Bronchial epithelial cell (primary cell): Measurements from ENCODE around the gene TDG. TPM values are rescaled to one million over a fixed set of nuclear protein-coding genes. Genes with fewer than 3 reads are reported as not detected.
"Not testable (repeated sequence)": the region's sequence is repeated elsewhere in the genome, so short reads cannot be mapped to it uniquely, and the experiment has no call there.

Experiments used
- DNase-seq: peaks from one replicate; pipeline ENCODE4 v3.0.0-alpha.2; 2010; ENCODE audit warnings: low read depth
- FAIRE-seq: peaks from 2 replicates; lab custom pipeline; 2011; peaks lifted over from hg19 to GRCh38; lab: Jason Lieb, UNC
- H3K27me3 ChIP-seq: 2 replicates; pipeline ENCODE4 v1.5.1; 2011; ENCODE audit warnings: low read length; ENCODE audit not compliant: control insufficient read depth, insufficient read depth
- H3K36me3 ChIP-seq: 2 replicates; pipeline ENCODE4 v1.5.1; 2011; ENCODE audit warnings: low read length; ENCODE audit not compliant: control insufficient read depth, insufficient read depth
- H3K4me3 ChIP-seq: 2 replicates; pipeline ENCODE4 v1.5.1; 2011; ENCODE audit warnings: mild to moderate bottlenecking, low read depth, low read length, control low read depth
- total RNA-seq: library from RNA; depleted of rRNA; stranded (reverse); fragments of >200 nt; gene quantifications from 2 replicates; pipeline ENCODE4 v1.2.1, GENCODE V29; 2014
- TF ChIP-seq, protein P1 (sequence below): IDR thresholded peaks from 2 replicates; pipeline ENCODE4 v1.5.1; 2011; ENCODE audit warnings: mild to moderate bottlenecking, moderate library complexity, low read length, control low read depth, inconsistent platforms; ENCODE audit not compliant: insufficient read depth, severe bottlenecking

The TDG gene
- total RNA-seq, 1 donor from 2014 or later: 25.5 TPM

DNA sequence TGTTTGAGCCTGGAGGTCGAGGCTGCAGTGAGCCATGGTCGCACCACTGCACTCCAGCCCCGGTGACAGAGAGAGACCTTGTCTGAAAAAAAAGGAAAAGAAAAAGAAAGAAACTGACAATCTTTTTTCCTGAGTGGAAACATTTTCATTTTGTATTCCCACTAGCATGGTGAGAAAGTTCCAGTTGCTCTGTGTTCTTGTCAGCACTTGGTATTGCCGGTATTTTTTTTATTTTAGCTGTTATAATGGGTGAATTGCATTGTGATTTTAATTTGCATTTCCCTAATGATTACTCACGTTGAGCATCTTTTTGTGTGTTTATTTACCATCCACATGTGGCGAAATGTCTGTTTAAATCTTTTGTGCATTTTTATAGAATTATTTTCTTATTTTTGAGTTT, 58.7 kb downstream of the TDG start:
- no peak for FAIRE-seq
- Histone ChIP-seq H3K36me3 (no peaks in the 10 kb centered on the region), H3K4me3 (no peak overlapping the region), H3K27me3 (no peaks in the 10 kb centered on the region)
- TF ChIP-seq, protein P1, sequence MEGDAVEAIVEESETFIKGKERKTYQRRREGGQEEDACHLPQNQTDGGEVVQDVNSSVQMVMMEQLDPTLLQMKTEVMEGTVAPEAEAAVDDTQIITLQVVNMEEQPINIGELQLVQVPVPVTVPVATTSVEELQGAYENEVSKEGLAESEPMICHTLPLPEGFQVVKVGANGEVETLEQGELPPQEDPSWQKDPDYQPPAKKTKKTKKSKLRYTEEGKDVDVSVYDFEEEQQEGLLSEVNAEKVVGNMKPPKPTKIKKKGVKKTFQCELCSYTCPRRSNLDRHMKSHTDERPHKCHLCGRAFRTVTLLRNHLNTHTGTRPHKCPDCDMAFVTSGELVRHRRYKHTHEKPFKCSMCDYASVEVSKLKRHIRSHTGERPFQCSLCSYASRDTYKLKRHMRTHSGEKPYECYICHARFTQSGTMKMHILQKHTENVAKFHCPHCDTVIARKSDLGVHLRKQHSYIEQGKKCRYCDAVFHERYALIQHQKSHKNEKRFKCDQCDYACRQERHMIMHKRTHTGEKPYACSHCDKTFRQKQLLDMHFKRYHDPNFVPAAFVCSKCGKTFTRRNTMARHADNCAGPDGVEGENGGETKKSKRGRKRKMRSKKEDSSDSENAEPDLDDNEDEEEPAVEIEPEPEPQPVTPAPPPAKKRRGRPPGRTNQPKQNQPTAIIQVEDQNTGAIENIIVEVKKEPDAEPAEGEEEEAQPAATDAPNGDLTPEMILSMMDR: no peak
- DNase-seq: no peak

DNA sequence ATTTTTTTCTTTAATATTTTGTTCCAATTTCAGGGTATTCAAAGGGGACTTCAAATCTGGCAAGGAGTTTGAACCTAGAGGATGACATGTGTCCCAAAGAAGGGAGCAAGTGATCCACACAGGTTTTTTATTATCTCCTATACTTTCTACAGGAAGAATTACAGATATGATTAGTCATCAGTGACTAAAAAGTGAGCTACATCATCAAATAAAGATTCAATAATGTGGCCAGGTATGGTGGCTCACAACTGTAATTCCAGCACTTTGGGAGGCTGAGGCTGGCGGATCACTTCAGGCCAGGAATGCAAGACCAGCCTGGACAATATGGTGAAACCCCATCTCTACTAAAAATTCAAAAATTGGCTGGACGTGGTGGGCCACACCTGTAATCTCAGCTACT, 60.1 kb downstream of the TDG start:
- FAIRE-seq (no peak), DNase-seq (peak; percentile 72)
- no peak overlapping the region for H3K4me3 ChIP-seq
- H3K27me3 ChIP-seq: no peaks in the 10 kb centered on the region
- no peaks in the 10 kb centered on the region for H3K36me3 ChIP-seq
- TF ChIP-seq, protein P1: no peak

DNA sequence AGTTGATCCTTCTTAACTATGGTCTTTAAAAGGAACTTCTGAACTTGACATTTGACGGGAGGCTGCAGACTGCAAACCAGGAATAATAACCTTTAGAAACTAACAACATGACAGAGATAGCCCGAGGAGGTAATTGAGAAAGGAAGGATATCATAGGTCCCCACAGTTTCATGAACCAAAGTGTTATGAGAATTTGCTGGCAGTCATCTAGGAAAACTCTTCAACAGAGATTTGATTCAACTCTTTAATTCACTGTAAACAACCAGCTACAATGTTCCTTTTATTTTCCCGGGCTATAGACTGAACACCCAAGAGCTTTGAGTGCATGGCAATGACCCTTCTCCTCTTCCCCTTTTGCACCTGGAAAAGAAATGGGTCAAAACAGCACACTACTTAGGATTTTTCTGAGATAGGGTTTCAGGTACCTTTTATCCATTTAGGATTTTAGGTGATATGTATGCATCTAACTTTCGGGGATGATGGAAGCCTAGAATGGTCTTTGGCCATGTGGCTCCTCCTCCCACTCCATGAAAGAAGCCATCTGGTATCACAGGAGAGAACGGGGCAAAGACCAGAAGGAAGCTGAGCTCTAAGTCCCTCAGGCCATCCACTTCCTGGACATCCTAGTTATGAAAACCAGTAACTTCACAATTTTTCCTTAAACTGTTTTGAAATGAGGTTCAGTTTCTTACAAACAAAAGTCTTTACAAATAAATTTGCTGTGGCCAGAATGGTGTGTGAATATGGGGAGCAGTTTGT, 61.3 kb downstream of the TDG start:
- H3K27me3 ChIP-seq: no peaks in the 10 kb centered on the region
- TF ChIP-seq, protein P1: no peak
- no peaks in the 10 kb centered on the region for H3K36me3 ChIP-seq
- no peak overlapping the region for H3K4me3 ChIP-seq
- FAIRE-seq (no peak), DNase-seq (no peak)

DNA sequence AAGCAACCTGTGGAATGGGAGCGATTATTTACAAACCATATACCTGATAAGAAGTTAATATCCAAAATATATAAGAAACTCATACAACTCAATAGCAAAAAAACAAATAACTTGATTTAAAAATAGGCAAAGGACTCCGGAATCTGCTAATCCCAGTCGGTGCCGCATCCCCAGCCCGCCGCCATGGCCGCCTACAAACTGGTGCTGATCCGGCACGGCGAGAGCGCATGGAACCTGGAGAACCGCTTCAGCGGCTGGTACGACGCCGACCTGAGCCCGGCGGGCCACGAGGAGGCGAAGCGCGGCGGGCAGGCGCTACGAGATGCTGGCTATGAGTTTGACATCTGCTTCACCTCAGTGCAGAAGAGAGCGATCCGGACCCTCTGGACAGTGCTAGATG, 64.9 kb downstream of the TDG start:
- FAIRE-seq: not testable (repeated sequence)

DNA sequence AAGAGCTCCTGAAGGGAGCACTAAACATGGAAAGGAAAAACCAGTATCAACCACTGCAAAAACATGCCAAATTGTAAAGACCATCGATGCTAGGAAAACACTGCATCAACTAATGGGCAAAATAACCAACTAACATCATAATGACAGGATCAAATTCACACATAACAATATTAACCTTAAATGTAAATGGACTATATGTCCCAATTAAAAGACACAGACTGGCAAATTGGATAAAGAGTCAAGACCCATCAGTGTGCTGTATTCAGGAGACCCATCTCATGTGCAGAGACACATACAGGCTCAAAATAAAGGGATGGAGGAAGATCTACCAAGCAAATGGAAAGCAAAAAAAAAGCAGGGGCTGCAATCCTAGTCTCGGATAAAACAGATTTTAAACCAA, 70.5 kb downstream of the TDG start:
- not testable (repeated sequence) for H3K27me3 ChIP-seq, H3K36me3 ChIP-seq, H3K4me3 ChIP-seq, FAIRE-seq, DNase-seq

More for the DNA sequence above, 64.9 kb downstream of the TDG start:
- H3K36me3 ChIP-seq, DNase-seq, H3K4me3 ChIP-seq, H3K27me3 ChIP-seq: not testable (repeated sequence)

Other genes with a start within 250 kb of the TDG start
- 4.9 and 6.6 TPM in 2 replicates for gene NT5DC3, start 124.6 kb upstream of the TDG start, total RNA-seq
- 649 and 677 TPM in 2 replicates for gene HSP90B1, start 35.5 kb upstream of the TDG start, total RNA-seq
- gene GLT8D2, start 84.3 kb downstream of the TDG start, total RNA-seq: 1.0 and 1.3 TPM in 2 replicates
- 7.6 and 8.7 TPM in 2 replicates for gene HCFC2, start 98.7 kb downstream of the TDG start, total RNA-seq
- 21.1 and 27.1 TPM in 2 replicates for gene NFYB, start 172.3 kb downstream of the TDG start, total RNA-seq
- 60.2 and 88.2 TPM in 2 replicates for gene TXNRD1, start 249.9 kb downstream of the TDG start, total RNA-seq